ENCODE data around the gene RDX. TPM values are rescaled to one million over a fixed set of nuclear protein-coding genes. Genes with fewer than 3 reads are reported as not detected.

Gene RDX
- total and polyA plus RNA-seq, 2 donors (not counting 1 experiment from before 2014, with no cell fraction given): 4.4 to 34.8 TPM

DNA sequence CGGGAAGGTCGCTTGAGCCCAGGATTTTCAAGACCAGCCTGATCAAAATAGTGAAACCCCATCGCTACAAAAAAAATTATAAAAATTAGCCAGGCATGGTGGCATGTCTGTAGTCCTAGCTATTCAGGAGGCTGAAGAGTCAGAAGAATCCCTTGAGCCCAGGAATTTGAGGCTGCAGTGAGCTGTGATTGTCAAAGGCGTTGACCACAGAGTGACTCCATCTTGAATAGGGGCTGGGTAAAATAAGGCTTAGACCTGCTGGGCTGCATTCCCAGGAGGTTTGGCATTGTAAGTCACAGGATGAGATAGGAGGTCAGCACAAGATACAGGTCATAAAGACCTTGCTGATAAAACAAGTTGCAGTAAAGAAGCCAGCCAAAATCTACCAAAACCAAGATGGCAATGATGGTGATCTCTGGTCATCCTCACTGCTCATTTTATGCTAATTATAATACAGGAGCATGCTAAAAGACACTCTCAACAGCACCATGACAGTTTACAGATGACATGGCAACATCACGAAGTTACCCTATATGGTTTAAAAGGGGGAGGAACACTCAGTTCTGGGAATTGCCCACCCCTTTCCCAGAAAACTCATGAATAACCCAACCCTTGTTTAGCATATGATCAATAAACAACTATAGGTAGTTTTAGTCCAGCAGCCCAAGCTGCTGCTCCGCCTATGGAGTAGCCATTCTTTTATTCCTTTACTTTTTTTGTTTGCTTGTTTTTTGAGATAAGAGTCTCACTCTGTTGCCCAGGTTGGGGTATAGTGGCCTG lies 2.8 kb upstream of the RDX start:
- WGBS (ENCODE audit: insufficient coverage): 100% methylated on average over 3 of the region's 6 CpGs
- intact Hi-C loops (cut with micrococcal nuclease): loop anchor here (5.0 to 10.0 kb wide), 4 partner anchors 37 to 1726 kb away; partner anchors contain the start of genes DLAT and SIK2
- H3K4me3 Mint-ChIP-seq: no peak overlapping the region
- no peaks in the 10 kb centered on the region for H3K9me3 Mint-ChIP-seq (ENCODE audit: insufficient read depth)
- Histone ChIP-seq H3K79me2 (ENCODE audit: control insufficient read depth, insufficient read depth, low read length) (peaks cover 2% of the 10 kb centered on the region), H3K4me2 (replicated peaks; ENCODE audit: low read depth, low read length, poor library complexity, severe bottlenecking) (no peak overlapping the region), H4K20me1 (ENCODE audit: control insufficient read depth, insufficient read depth, low read length, poor library complexity, severe bottlenecking) (peaks cover 7% of the 10 kb centered on the region), H2AFZ (ENCODE audit: insufficient read depth, low read depth, low read length, poor library complexity, severe bottlenecking) (no peak overlapping the region), H3K4me3 (ENCODE audit: control extremely low read depth in 1 of 5, extremely low read depth in 1 of 5, insufficient read depth in 1 of 5, low read depth in 2 of 5, low read length in 4 of 5) (no peak overlapping the region), H3K9me3 (ENCODE audit: control extremely low read depth in 1 of 3, control insufficient read depth in 2 of 3, insufficient read depth in 1 of 3, low read length in 2 of 3) (no peaks in the 10 kb centered on the region), H3K27ac (ENCODE audit: low read length in 2 of 2) (no peak overlapping the region), H3K36me3 (replicated peaks in 1 of 2; ENCODE audit: control extremely low read depth in 1 of 2, control insufficient read depth in 1 of 2, extremely low read depth in 1 of 2, insufficient read depth in 2 of 2, low read length in 1 of 2) (no peaks in the 10 kb centered on the region), H3K27me3 (replicated peaks in 1 of 4; ENCODE audit: control extremely low read depth in 1 of 4, control insufficient read depth in 3 of 4, insufficient read depth in 4 of 4, low read length in 3 of 4) (peaks cover 0 to 3% (median 0%) of the 10 kb centered on the region in 4 experiments), H3K9ac (ENCODE audit: low read length) (no peak overlapping the region), H3K4me1 (ENCODE audit: control insufficient read depth in 2 of 2, insufficient read depth in 2 of 2, low read length in 2 of 2) (peaks cover 8 to 12% of the 10 kb centered on the region in 2 donors)
- no peak overlapping the region for H3K27ac Mint-ChIP-seq
- ChIA-PET POLR2A (no interaction called here), CTCF (no interaction called here)
- DNase-seq (no peak), ATAC-seq (ENCODE audit: low read depth) (no peak)
- no peaks in the 10 kb centered on the region for H3K27me3 Mint-ChIP-seq
- TF ChIP-seq, protein P1, sequence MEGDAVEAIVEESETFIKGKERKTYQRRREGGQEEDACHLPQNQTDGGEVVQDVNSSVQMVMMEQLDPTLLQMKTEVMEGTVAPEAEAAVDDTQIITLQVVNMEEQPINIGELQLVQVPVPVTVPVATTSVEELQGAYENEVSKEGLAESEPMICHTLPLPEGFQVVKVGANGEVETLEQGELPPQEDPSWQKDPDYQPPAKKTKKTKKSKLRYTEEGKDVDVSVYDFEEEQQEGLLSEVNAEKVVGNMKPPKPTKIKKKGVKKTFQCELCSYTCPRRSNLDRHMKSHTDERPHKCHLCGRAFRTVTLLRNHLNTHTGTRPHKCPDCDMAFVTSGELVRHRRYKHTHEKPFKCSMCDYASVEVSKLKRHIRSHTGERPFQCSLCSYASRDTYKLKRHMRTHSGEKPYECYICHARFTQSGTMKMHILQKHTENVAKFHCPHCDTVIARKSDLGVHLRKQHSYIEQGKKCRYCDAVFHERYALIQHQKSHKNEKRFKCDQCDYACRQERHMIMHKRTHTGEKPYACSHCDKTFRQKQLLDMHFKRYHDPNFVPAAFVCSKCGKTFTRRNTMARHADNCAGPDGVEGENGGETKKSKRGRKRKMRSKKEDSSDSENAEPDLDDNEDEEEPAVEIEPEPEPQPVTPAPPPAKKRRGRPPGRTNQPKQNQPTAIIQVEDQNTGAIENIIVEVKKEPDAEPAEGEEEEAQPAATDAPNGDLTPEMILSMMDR (IDR thresholded peaks at IDR 0.05): no peak
- no peak for TF ChIP-seq EZH2 (IDR thresholded peaks at IDR 0.05; ENCODE audit: borderline replicate concordance, insufficient read depth, low read depth, low read length, poor library complexity, severe bottlenecking)
- peaks cover 18% of the 10 kb centered on the region for H3K4me1 Mint-ChIP-seq

- peaks cover 23% of the 10 kb centered on the region for H3K4me1 Mint-ChIP-seq
- Histone ChIP-seq H3K4me3 (ENCODE audit: control extremely low read depth in 1 of 5, extremely low read depth in 1 of 5, insufficient read depth in 1 of 5, low read depth in 2 of 5, low read length in 4 of 5) (no peak overlapping the region), H2AFZ (ENCODE audit: insufficient read depth, low read depth, low read length, poor library complexity, severe bottlenecking) (no peak overlapping the region), H3K27me3 (replicated peaks in 1 of 4; ENCODE audit: control extremely low read depth in 1 of 4, control insufficient read depth in 3 of 4, insufficient read depth in 4 of 4, low read length in 3 of 4) (peaks cover 0 to 3% (median 0%) of the 10 kb centered on the region in 4 experiments), H3K36me3 (replicated peaks in 1 of 2; ENCODE audit: control extremely low read depth in 1 of 2, control insufficient read depth in 1 of 2, extremely low read depth in 1 of 2, insufficient read depth in 2 of 2, low read length in 1 of 2) (no peaks in the 10 kb centered on the region), H4K20me1 (ENCODE audit: control insufficient read depth, insufficient read depth, low read length, poor library complexity, severe bottlenecking) (peaks cover 16% of the 10 kb centered on the region), H3K4me1 (ENCODE audit: control insufficient read depth in 2 of 2, insufficient read depth in 2 of 2, low read length in 2 of 2) (peaks cover 8 to 12% of the 10 kb centered on the region in 2 donors), H3K9me3 (ENCODE audit: control extremely low read depth in 1 of 3, control insufficient read depth in 2 of 3, insufficient read depth in 1 of 3, low read length in 2 of 3) (no peaks in the 10 kb centered on the region), H3K79me2 (ENCODE audit: control insufficient read depth, insufficient read depth, low read length) (peaks cover 4% of the 10 kb centered on the region), H3K27ac (ENCODE audit: low read length in 2 of 2) (no peak overlapping the region), H3K9ac (ENCODE audit: low read length) (no peak overlapping the region), H3K4me2 (replicated peaks; ENCODE audit: low read depth, low read length, poor library complexity, severe bottlenecking) (no peak overlapping the region)
- ChIA-PET CTCF (no interaction called here), POLR2A (no interaction called here)
- intact Hi-C loops (cut with micrococcal nuclease): loop anchor here (5.0 to 10.0 kb wide), 4 partner anchors 36 to 1726 kb away; partner anchors contain the start of genes DLAT and SIK2
- no peak overlapping the region for H3K27ac Mint-ChIP-seq
- H3K27me3 Mint-ChIP-seq: no peaks in the 10 kb centered on the region
- no peaks in the 10 kb centered on the region for H3K9me3 Mint-ChIP-seq (ENCODE audit: insufficient read depth)
- 100% methylated on average over 4 of the region's 5 CpGs for WGBS (ENCODE audit: insufficient coverage)
- no peak overlapping the region for H3K4me3 Mint-ChIP-seq
- DNase-seq: no peak
- TF ChIP-seq, protein P1 (IDR thresholded peaks at IDR 0.05): no peak
- TF ChIP-seq EZH2 (IDR thresholded peaks at IDR 0.05; ENCODE audit: borderline replicate concordance, insufficient read depth, low read depth, low read length, poor library complexity, severe bottlenecking): no peak
- ATAC-seq (ENCODE audit: low read depth): no peak
Observed at GRCh38 chr11:110298301-110298765, 1.9 kb upstream of the RDX start.
